ENCODE results near the gene ZDHHC1.

ZDHHC1 gene

DNA sequence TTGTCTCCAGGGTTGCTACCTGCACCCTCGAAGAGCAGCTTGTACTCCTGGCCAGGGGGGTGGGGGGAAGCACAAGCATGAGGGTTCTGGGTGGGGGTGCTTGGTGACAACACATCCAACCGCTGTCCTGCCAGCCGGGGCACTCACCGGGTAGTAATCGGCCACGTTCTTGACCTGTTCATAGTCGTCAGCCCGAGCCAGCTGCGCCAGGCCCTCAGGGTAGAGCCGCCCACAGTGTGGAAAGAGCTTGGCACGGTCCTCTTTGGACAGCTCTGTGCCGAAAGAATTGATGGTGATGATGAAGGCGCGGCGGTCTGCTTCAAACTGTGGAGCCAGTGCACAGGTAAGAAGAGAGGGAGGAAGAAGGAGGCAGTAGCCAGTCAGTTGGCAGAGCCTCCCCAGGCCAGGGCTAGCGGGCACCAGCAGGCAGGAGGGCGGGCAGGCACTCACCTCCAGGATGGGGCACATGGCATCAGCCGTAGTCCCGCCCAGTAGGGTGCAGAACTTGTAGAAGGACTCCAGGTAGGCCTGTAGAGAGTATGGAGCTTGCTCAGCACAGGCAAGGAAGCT is 22.6 kb upstream of the ZDHHC1 start:
- no peak for TF ChIP-seq CTCF (IDR thresholded peaks at IDR 0.05; ENCODE audit: low read depth, low read length, missing control alignments)
- H3K4me3 ChIP-seq (replicated peaks; ENCODE audit: low read depth, low read length) = no peak overlapping the region
- DNase-seq (ENCODE audit: extremely low read depth, low read depth) = no peak

- no peak for DNase-seq (ENCODE audit: extremely low read depth, low read depth)
- TF ChIP-seq CTCF (IDR thresholded peaks at IDR 0.05; ENCODE audit: low read depth, low read length, missing control alignments) = no peak
- no peak overlapping the region for H3K4me3 ChIP-seq (replicated peaks; ENCODE audit: low read depth, low read length)
Observed at GRCh38 chr16:67438098-67438791, 22.0 kb upstream of the ZDHHC1 start.

GRCh38 chr16:67437513-67437912 is 21.2 kb upstream of the ZDHHC1 start:
- H3K4me3 ChIP-seq (replicated peaks; ENCODE audit: low read depth, low read length) = no peak overlapping the region
- TF ChIP-seq CTCF (IDR thresholded peaks at IDR 0.05; ENCODE audit: low read depth, low read length, missing control alignments) = no peak
- DNase-seq (ENCODE audit: extremely low read depth, low read depth) = no peak

DNA sequence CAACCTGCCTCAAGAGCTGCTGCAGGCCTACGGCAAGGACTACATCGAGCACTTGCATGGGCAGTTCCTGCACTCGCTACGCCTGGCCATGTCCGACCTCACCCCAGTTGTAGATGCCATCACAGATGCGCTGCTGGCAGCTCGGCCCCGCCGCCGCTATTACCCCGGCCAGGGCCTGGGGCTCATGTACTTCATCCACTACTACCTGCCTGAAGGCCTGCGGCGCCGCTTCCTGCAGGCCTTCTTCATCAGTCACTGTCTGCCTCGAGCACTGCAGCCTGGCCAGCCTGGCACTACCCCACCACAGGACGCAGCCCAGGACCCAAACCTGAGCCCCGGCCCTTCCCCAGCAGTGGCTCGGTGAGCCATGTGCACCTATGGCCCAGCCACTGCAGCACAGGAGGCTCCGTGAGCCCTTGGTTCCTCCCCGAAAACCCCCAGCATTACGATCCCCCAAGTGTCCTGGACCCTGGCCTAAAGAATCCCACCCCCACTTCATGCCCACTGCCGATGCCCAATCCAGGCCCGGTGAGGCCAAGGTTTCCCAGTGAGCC is 20.4 kb upstream of the ZDHHC1 start:
- no peak for TF ChIP-seq CTCF (IDR thresholded peaks at IDR 0.05; ENCODE audit: low read depth, low read length, missing control alignments)
- DNase-seq (ENCODE audit: extremely low read depth, low read depth) = no peak
- no peak overlapping the region for H3K4me3 ChIP-seq (replicated peaks; ENCODE audit: low read depth, low read length)

- H3K4me3 ChIP-seq (replicated peaks; ENCODE audit: low read depth, low read length) = no peak overlapping the region
- TF ChIP-seq CTCF (IDR thresholded peaks at IDR 0.05; ENCODE audit: low read depth, low read length, missing control alignments) = no peak
- DNase-seq (ENCODE audit: extremely low read depth, low read depth) = no peak
Observed at GRCh38 chr16:67435758-67436164, 19.5 kb upstream of the ZDHHC1 start.

DNA sequence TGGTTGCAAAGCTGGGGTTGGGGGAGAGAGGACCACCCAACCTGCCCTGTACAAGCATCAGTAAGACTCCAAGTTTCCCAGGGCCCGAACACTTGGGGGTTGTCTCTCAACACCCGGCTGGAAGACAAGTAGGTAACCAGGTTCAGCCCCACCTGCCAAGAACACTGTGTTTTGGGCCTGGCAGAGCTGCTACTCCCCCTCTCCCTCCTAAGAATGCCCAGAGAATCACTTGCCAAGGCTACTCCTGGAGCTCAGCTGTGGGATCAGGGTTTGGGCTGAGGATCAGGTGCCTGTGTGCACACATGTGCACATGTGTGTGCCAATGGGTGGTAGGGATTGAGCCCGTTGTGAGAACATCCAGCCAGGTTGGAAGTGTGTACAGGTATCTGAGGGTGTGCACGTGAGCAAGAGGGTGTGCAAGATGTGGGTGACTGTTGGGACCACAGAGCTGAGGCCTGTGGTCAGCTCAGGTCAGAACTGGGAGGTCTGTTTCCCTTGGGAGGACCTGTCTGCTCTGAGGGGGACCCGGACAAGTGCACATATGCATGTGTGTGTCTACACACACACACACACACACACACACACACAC is 16.9 kb upstream of the ZDHHC1 start:
- no peak for DNase-seq (ENCODE audit: extremely low read depth, low read depth)
- TF ChIP-seq CTCF (IDR thresholded peaks at IDR 0.05; ENCODE audit: low read depth, low read length, missing control alignments) = no peak
- no peak overlapping the region for H3K4me3 ChIP-seq (replicated peaks; ENCODE audit: low read depth, low read length)

Measured in HFF-Myc (cell line).